Lower lobe of right lung (tissue), 2 donors: ENCODE data around the gene NSD1. TPM values are rescaled to one million over a fixed set of nuclear protein-coding genes. Genes with fewer than 3 reads are reported as not detected.
"Not testable (repeated sequence)": the region's sequence is repeated elsewhere in the genome, so short reads cannot be mapped to it uniquely, and the experiment has no call there.

Experiments used
- ATAC-seq, 2 donors: fragments of 200-7000 bp; cut with Tn5 transposase; one replicate each; pipeline ENCODE4 v1.9.1; 2020 to 2022; ENCODE audit warnings: mild to moderate bottlenecking in 2 of 2, moderate library complexity in 2 of 2
- DNase-seq: peaks from one replicate; pipeline ENCODE4 v3.0.0-alpha.2; 2020
- H3K27ac ChIP-seq: fragments of 200-600 bp; one replicate; pipeline ENCODE4 v1.8.0; 2022
- H3K27me3 ChIP-seq: fragments of 200-600 bp; one replicate; pipeline ENCODE4 v1.8.0; 2022; ENCODE audit warnings: low read depth
- H3K36me3 ChIP-seq: fragments of 200-600 bp; one replicate; pipeline ENCODE4 v1.8.0; 2022; ENCODE audit warnings: mild to moderate bottlenecking
- H3K4me1 ChIP-seq: fragments of 200-600 bp; one replicate; pipeline ENCODE4 v1.8.0; 2022
- H3K4me3 ChIP-seq: fragments of 200-600 bp; one replicate; pipeline ENCODE4 v1.8.0; 2022; ENCODE audit warnings: mild to moderate bottlenecking
- H3K9me3 ChIP-seq: fragments of 200-600 bp; one replicate; pipeline ENCODE4 v1.8.0; 2022
- CTCF ChIP-seq: fragments of 200-600 bp; IDR thresholded peaks from one replicate; pipeline ENCODE4 v1.8.0; 2022; ENCODE audit warnings: antibody characterized with exemption, mild to moderate bottlenecking
- intact Hi-C: fragments of 100-400 bp; cut with DNase I; formaldehyde crosslinking; loops from one replicate; pipeline ENCODE4 v1.11.0; 2022
- total RNA-seq: library from RNA; stranded (reverse); fragmentation: NEBNext Ultra II Directional; extraction: Animal tissue kit (Norgen Biotek cat#: 25700); gene quantifications from one replicate; pipeline ENCODE4 v1.2.1, GENCODE V29; 2021
- donor health status: DM: no; HTN: yes; CAD: no; lungs with severe emphysema.

Gene NSD1
- total RNA-seq, 1 donor from 2014 or later: 75.5 TPM

- H3K27ac ChIP-seq: no peak overlapping the region
- H3K9me3 ChIP-seq: no peaks in the 10 kb centered on the region
- DNase-seq: no peak
- no peaks in the 10 kb centered on the region for H3K27me3 ChIP-seq
- H3K4me1 ChIP-seq: peaks cover 32% of the 10 kb centered on the region
- no peak overlapping the region for H3K4me3 ChIP-seq
- no peak for TF ChIP-seq CTCF
- ATAC-seq: no peak
- H3K36me3 ChIP-seq: peaks cover 87% of the 10 kb centered on the region
- intact Hi-C loops: no loop called here
Measured at GRCh38 chr5:177142778-177143177, 9.2 kb downstream of the NSD1 start.

- TF ChIP-seq CTCF: no peak
- ATAC-seq (no peak), DNase-seq (no peak)
- intact Hi-C loops: no loop called here
- no peaks in the 10 kb centered on the region for H3K27me3 ChIP-seq
- no peak overlapping the region for H3K4me3 ChIP-seq
- peaks cover 8% of the 10 kb centered on the region for H3K4me1 ChIP-seq
- peaks cover 96% of the 10 kb centered on the region for H3K36me3 ChIP-seq
- no peak overlapping the region for H3K27ac ChIP-seq
- no peaks in the 10 kb centered on the region for H3K9me3 ChIP-seq
Measured at GRCh38 chr5:177146891-177147638, 13.5 kb downstream of the NSD1 start.

GRCh38 chr5:177150061-177150460, 16.5 kb downstream of the NSD1 start:
- H3K9me3 ChIP-seq, H3K4me3 ChIP-seq, DNase-seq, ATAC-seq, H3K27me3 ChIP-seq, H3K27ac ChIP-seq, intact Hi-C loops, H3K4me1 ChIP-seq: not testable (repeated sequence)
- H3K36me3 ChIP-seq: peaks cover 76% of the 10 kb centered on the region

GRCh38 chr5:177154003-177154643, 20.6 kb downstream of the NSD1 start:
- intact Hi-C loops: no loop called here
- Histone ChIP-seq H3K27me3 (no peaks in the 10 kb centered on the region), H3K36me3 (peaks cover 50% of the 10 kb centered on the region), H3K27ac (no peak overlapping the region), H3K9me3 (no peaks in the 10 kb centered on the region), H3K4me1 (no peaks in the 10 kb centered on the region), H3K4me3 (no peak overlapping the region)
- ATAC-seq (no peak), DNase-seq (no peak)
- no peak for TF ChIP-seq CTCF

GRCh38 chr5:177162379-177162778, 28.8 kb downstream of the NSD1 start:
- H3K4me1 ChIP-seq: no peaks in the 10 kb centered on the region
- TF ChIP-seq CTCF: no peak
- peaks cover 32% of the 10 kb centered on the region for H3K36me3 ChIP-seq
- H3K4me3 ChIP-seq: no peak overlapping the region
- ATAC-seq (no peak), DNase-seq (no peak)
- intact Hi-C loops: no loop called here
- H3K27ac ChIP-seq: no peak overlapping the region
- no peaks in the 10 kb centered on the region for H3K9me3 ChIP-seq
- no peaks in the 10 kb centered on the region for H3K27me3 ChIP-seq

GRCh38 chr5:177163500-177163899, 29.9 kb downstream of the NSD1 start:
- intact Hi-C loops: no loop called here
- no peak for ATAC-seq
- H3K27me3 ChIP-seq: no peaks in the 10 kb centered on the region
- no peak overlapping the region for H3K4me3 ChIP-seq
- no peak overlapping the region for H3K27ac ChIP-seq
- DNase-seq: no peak
- peaks cover 32% of the 10 kb centered on the region for H3K36me3 ChIP-seq
- no peaks in the 10 kb centered on the region for H3K4me1 ChIP-seq
- no peaks in the 10 kb centered on the region for H3K9me3 ChIP-seq
- TF ChIP-seq CTCF: no peak
